OCI-LY1 (cell line): ENCODE results near the gene SYPL1.
A peak's percentile ranks its signal among the peaks of the same experiment; 100 is the strongest.

Experiments used
- H2AFZ ChIP-seq: fragments of 200-600 bp; sonication (generic), shearing (Covaris generic); 2 replicates; pipeline ENCODE4 v1.6.0; 2014; ENCODE audit warnings: antibody characterized with exemption, mild to moderate bottlenecking, low read length
- H3F3A ChIP-seq: fragments of 200-600 bp; sonication (generic), shearing (Covaris generic); 2 replicates; pipeline ENCODE4 v1.6.0; 2014; ENCODE audit warnings: mild to moderate bottlenecking, antibody characterized with exemption, low read length, moderate library complexity; ENCODE audit not compliant: insufficient read depth
- H3K27ac ChIP-seq: fragments of 200-600 bp; sonication (generic); 2 replicates; pipeline ENCODE4 v1.5.1; 2014; ENCODE audit warnings: low read length, mixed run types, mild to moderate bottlenecking, low read depth; ENCODE audit not compliant: poor library complexity, severe bottlenecking
- H3K27me3 ChIP-seq: fragments of 200-600 bp; sonication (generic); 2 replicates; pipeline ENCODE4 v1.6.0; 2014; ENCODE audit warnings: antibody characterized with exemption, mild to moderate bottlenecking, low read length, moderate library complexity; ENCODE audit not compliant: insufficient read depth
- H3K36me3 ChIP-seq: fragments of 200-600 bp; sonication (generic); 2 replicates; pipeline ENCODE4 v1.6.1; 2014; ENCODE audit warnings: mild to moderate bottlenecking, antibody characterized with exemption, low read length, moderate library complexity, mixed read lengths; ENCODE audit not compliant: insufficient read depth
- H3K4me1 ChIP-seq: fragments of 200-600 bp; sonication (generic); 2 replicates; pipeline ENCODE4 v1.5.1; 2014; ENCODE audit warnings: mild to moderate bottlenecking, low read length, moderate library complexity; ENCODE audit not compliant: insufficient read depth, severe bottlenecking
- H3K4me2 ChIP-seq: fragments of 200-600 bp; sonication (generic), shearing (Covaris generic); 2 replicates; pipeline ENCODE4 v1.6.1; 2014; ENCODE audit warnings: low read length
- H3K4me3 ChIP-seq: fragments of 200-600 bp; sonication (generic); 2 replicates; pipeline ENCODE4 v1.5.1; 2014; ENCODE audit warnings: low read length, low read depth, mild to moderate bottlenecking, mixed read lengths; ENCODE audit not compliant: poor library complexity, severe bottlenecking
- H3K79me2 ChIP-seq: fragments of 200-600 bp; shearing (Covaris generic); 2 replicates; pipeline ENCODE4 v1.6.1; 2016; ENCODE audit warnings: mixed run types, low read length, mixed read lengths; ENCODE audit not compliant: insufficient read depth
- H3K9ac ChIP-seq: fragments of 200-600 bp; sonication (generic), shearing (Covaris generic); 2 replicates; pipeline ENCODE4 v1.6.1; 2014; ENCODE audit warnings: mild to moderate bottlenecking, low read length, mixed read lengths
- H3K9me2 ChIP-seq: fragments of 200-600 bp; sonication (generic), shearing (Covaris generic); 2 replicates; pipeline ENCODE4 v1.6.1; 2014; ENCODE audit warnings: low read depth, mild to moderate bottlenecking, low read length, mixed read lengths
- H3K9me3 ChIP-seq: fragments of 200-600 bp; shearing (Covaris generic); 2 replicates; pipeline ENCODE4 v1.6.1; 2014; ENCODE audit warnings: low read length, mixed read lengths
- H4K20me1 ChIP-seq: fragments of 200-600 bp; sonication (generic), shearing (Covaris generic); 2 replicates; pipeline ENCODE4 v1.6.0; 2016; ENCODE audit warnings: mild to moderate bottlenecking, low read length; ENCODE audit not compliant: insufficient read depth
- CTCF ChIP-seq: fragments of 200-600 bp; sonication (generic), shearing (Covaris generic); IDR thresholded peaks from 2 replicates; pipeline ENCODE4 v1.5.1; 2017; ENCODE audit warnings: mild to moderate bottlenecking, antibody characterized with exemption, low read length, moderate library complexity, mixed read lengths
- EZH2 ChIP-seq: fragments of 200-600 bp; sonication (generic), shearing (Covaris generic); IDR thresholded peaks from 2 replicates; pipeline ENCODE4 v1.8.0; 2017; ENCODE audit warnings: borderline replicate concordance, mixed run types, mild to moderate bottlenecking, antibody characterized with exemption, low read length, moderate library complexity, mixed read lengths

SYPL1 gene

DNA sequence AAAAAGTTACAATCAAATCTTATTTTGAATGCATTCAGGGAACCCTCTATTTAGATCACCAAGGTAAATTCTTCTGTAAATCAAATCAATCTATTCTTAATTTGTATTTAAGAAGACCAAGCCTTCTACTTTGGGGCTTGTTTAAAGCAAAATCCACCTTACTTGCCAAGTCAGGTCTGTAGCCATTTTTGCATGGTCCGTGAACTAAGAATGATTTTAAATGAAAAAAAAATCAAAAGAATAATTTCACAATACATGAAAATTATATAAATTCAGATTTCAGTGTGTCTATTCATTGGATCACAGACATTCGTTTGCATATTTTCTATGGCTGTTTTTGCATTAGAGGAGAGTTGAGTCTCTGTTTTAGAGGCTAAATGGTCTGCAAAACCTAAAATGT lies 59.4 kb downstream of the SYPL1 start:
- TF ChIP-seq CTCF: no peak
- no peak for TF ChIP-seq EZH2

GRCh38 chr7:106050746-106051117 lies 61.4 kb downstream of the SYPL1 start:
- TF ChIP-seq CTCF (no peak), EZH2 (no peak)
- peaks cover 14% of the 10 kb centered on the region; the same call in 1 of the 2 replicates for H3K36me3 ChIP-seq
- no peak overlapping the region for H3K4me3 ChIP-seq
- no peak overlapping the region for H3K27ac ChIP-seq
- no peak overlapping the region for H2AFZ ChIP-seq
- H3K79me2 ChIP-seq: no peaks in the 10 kb centered on the region
- no peaks in the 10 kb centered on the region for H4K20me1 ChIP-seq
- no peaks in the 10 kb centered on the region for H3K9me2 ChIP-seq
- H3K4me1 ChIP-seq: peaks cover 35% of the 10 kb centered on the region
- no peaks in the 10 kb centered on the region for H3F3A ChIP-seq
- no peak overlapping the region for H3K4me2 ChIP-seq
- no peak overlapping the region for H3K9ac ChIP-seq
- no peaks in the 10 kb centered on the region; the same call in 1 of the 2 replicates for H3K27me3 ChIP-seq
- peaks cover 4% of the 10 kb centered on the region for H3K9me3 ChIP-seq

More for the DNA sequence above, 59.4 kb downstream of the SYPL1 start:
- Histone ChIP-seq H3K27me3 (no peaks in the 10 kb centered on the region; the same call in 1 of the 2 replicates), H3K9me2 (no peaks in the 10 kb centered on the region), H3K4me3 (no peak overlapping the region), H2AFZ (no peak overlapping the region), H3K4me2 (no peak overlapping the region), H3K36me3 (peaks cover 14% of the 10 kb centered on the region; the same call in 1 of the 2 replicates), H3K9me3 (peaks cover 4% of the 10 kb centered on the region), H3K9ac (no peak overlapping the region), H3F3A (0 out of 2 replicates have a peak, but pooled peaks cover 7% of the 10 kb centered on the region), H3K79me2 (no peaks in the 10 kb centered on the region), H3K4me1 (peaks cover 47% of the 10 kb centered on the region), H3K27ac (no peak overlapping the region), H4K20me1 (no peaks in the 10 kb centered on the region)

GRCh38 chr7:106050002-106050745 lies 61.9 kb downstream of the SYPL1 start:
- Histone ChIP-seq H3K9ac (no peak overlapping the region), H3K4me1 (peaks cover 30% of the 10 kb centered on the region), H3K4me3 (no peak overlapping the region), H3K4me2 (no peak overlapping the region), H3K79me2 (no peaks in the 10 kb centered on the region), H3K9me2 (no peaks in the 10 kb centered on the region), H4K20me1 (no peaks in the 10 kb centered on the region), H3F3A (no peaks in the 10 kb centered on the region), H3K27me3 (no peaks in the 10 kb centered on the region; the same call in 1 of the 2 replicates), H3K36me3 (peaks cover 14% of the 10 kb centered on the region; the same call in 1 of the 2 replicates), H3K9me3 (peaks cover 4% of the 10 kb centered on the region), H2AFZ (no peak overlapping the region), H3K27ac (no peak overlapping the region)
- TF ChIP-seq EZH2 (no peak), CTCF (peak; percentile 16; the same call in 1 of the 2 replicates)
